ENCODE measurements around the gene MINPP1.

MINPP1 gene

DNA sequence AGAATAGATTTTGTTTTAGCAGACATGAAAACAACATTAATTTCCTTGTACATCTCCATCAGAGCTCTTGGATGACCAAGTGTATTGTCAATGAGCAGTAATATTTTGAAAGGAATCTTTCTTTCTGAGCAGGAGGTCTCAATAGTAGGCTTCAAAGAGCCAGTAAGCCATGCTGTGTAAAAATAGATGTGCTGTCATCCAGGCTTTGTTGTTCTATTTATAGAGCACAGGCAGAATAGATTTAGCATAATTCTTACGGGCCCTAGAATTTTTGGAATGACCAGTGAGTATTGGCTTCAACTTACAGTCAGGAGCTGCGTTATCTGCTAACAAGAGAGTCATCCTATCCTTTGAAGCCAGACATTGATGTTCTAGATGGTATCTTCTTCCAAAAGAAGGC is 19.0 kb downstream of the MINPP1 start:
- no peak for DNase-seq (ENCODE audit: low read depth, low spot score)

DNA sequence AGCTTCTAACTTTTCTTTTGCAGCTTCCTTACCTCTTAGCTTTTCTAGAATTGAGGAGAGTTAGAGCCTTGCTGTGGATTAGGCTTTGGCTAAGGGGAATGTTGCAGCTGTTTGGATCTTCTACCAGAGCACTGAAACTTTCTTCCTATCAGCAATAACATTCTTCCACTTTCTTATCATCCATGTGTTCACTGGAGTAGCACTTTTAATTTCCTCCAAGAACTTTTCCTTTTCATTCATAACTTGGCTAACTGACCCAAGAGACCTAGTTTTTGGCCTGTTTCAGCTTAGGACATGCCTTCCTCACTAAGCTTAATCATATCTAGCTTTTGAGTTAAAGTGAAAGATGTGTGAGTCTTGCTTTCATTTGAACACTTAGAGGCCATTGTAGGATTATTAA is 19.6 kb downstream of the MINPP1 start:
- DNase-seq (ENCODE audit: low read depth, low spot score) = no peak

DNA sequence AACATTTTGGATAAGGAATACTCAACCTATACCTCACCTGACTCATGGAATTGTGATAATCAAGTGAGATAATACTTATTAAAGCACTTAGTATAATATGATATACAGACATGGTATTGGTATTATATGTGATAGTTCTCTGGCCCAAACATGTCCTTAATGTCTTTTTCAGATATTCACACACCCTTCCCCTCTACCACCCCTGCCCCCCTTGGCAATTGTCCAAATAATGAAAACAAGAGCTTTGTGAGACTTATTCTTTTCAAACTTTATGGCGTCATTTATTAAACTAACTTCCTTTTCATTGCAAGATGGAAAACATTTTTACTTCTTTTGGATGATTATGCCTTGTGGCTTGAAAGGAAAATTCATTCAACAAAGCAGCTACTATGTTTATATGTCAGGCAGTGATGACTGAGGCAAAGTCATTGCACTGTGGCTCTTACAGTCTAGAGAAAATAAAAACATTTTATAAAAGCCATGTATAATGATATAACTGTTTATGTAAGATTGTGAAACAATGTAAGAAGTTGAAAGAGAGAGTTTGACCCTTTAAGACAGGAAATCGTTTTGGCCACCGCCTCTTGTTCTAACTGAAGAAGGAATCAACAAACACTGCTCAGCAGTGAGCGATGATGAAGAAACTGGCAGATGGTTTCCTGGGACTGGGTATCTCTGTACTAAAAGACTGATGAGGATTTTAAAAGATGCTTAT is 27.4 kb downstream of the MINPP1 start:
- DNase-seq (ENCODE audit: low read depth, low spot score) = no peak

DNA sequence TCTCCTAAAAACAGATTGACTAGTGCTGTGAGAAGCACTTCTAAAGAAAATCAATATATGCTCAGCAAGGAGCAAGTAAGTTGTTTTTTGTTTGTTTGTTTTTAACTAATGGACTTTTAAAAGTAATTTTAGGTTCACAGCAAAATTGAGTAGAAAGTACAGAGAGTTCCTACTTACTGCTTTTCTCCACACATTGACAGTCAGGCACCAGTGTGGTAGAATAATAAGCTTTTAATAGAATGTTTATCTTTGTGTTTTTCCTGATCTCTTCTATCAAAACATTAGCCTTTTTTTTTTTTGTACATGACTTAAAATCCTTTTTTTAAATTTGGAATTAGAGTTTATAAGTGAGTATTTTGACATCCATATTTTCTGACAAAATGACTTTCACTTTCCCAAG is 28.0 kb downstream of the MINPP1 start:
- DNase-seq (ENCODE audit: low read depth, low spot score) = no peak

DNA sequence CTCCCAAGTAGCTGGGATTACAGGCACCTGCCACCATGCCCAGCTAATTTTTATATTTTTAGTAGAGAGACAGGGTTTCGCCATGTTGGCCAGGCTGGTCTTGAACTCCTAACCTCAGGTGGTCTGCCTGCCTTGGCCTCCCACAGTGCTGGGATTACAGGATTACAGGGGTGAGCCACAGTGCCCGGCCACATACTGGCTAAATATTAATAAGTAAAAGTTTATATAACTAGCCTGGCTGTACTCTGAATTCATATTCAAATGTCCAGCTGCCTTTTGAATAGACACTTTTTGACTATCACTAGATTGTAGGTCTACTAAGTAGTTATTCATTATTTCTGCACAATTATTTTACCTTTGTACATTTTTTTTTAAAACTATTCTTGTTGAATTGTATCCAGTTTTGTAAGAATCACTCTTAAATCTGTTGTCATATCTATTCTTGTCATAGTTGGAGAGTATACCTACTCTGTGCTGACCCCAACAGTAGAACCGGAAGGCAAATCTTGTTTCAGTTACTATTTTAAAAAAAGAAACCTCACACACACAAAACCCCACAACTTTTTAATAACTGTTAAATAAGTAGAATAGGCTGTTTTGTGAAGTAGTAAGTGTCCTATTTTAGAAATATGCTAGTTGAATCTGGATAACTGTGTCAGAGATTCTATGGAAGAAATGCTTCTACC is 29.6 kb downstream of the MINPP1 start:
- DNase-seq (ENCODE audit: low read depth, low spot score) = no peak

DNA sequence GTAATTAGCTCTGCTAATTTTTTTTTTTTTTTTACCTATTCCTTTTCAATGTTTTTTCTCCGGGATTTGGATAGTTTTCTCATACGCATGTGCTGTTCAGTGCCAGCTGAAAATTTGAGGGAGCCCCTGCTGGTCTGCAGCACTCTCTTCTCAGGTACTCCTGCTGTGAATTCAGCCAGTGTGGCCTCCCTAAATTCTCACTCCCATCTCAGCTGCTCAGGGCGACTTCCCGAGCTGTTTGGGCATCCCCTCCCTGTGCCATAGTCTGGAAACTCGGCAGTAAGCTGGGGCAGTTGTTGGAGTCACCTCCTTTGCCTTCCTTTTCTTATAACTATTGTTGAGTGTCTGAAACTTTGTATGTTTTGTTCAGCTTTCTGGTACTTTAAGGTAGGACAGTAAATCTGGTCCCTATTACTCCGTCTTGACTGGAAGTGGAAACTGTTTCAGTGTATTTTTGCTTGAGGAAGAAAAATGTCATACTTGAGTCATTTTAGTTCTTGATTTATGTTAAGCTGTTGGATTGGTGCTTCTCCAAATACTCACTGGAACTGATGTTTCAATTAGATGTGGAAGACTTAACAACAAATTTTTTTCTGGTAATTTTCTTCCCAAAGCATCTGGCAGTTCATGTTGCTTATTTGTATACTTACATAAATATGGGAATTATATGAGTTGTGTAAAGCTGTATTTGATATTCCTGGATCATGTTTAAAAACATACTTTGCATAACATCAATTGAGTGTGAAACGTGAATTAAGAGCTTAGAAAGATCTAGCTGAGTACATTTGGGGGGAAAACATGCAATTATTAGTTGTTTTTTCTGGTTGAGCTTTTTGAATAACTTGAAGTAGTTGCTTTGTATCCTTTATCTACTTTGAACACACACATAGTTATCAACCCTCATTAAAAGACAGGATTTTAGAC is 33.7 kb downstream of the MINPP1 start:
- no peak for DNase-seq (ENCODE audit: low read depth, low spot score)

DNA sequence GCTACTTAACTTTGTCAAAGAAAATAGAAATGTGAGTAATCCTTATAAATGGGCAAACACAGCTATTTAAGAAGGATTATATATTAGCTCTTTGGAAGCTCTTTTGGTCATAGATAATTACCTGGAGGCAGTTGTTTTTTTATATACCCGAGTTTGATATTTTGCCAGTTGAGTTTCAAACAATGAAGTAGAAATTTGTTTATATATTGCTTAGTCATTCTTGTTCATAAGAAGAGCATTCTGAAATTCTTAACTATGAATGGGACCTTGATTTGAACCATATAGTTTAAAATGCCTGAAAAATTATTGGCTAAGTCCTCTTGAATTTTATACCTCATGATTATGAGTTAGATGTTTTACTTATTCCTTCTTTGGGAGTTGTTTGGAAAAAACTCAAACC is 36.4 kb downstream of the MINPP1 start:
- no peak for DNase-seq (ENCODE audit: low read depth, low spot score)

DNA sequence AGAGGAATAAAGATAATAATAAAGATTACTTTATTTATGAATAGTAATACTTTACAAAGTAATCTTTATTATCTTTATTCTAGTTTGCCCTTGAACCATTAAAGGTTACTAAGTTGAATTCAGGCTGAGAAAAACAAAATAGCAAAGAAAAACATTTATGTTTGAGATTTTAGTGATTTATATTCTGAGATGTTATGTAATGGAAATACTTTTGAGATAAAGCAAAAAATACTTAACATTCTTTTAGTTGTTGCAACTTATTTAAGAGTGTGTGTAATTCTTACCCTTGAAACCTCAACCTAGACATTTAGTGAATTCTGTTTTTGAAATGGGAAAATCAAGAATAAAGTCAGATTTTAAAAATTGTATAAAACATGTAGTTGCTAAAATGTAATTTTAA is 40.0 kb downstream of the MINPP1 start:
- DNase-seq (ENCODE audit: low read depth, low spot score) = no peak

DNA sequence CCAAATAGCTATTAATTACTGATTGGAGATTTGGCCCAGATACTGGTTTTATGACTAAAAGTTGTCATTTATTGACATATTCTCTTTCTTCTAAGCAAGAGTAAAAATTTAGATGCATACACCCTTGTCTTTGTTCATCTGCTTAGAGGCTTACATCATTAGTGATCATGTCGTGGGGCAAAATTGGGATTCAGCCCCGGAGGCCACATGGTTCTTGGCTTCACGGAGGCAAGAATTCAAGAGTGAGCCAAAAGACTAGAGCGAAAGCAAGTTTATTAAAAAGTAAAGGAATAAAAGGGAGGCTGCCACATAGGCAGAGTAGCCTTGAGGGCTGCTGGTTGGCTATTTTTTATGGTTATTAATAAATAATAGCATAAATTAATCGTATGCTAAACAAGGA is 41.1 kb downstream of the MINPP1 start:
- no peak for DNase-seq (ENCODE audit: low read depth, low spot score)

DNA sequence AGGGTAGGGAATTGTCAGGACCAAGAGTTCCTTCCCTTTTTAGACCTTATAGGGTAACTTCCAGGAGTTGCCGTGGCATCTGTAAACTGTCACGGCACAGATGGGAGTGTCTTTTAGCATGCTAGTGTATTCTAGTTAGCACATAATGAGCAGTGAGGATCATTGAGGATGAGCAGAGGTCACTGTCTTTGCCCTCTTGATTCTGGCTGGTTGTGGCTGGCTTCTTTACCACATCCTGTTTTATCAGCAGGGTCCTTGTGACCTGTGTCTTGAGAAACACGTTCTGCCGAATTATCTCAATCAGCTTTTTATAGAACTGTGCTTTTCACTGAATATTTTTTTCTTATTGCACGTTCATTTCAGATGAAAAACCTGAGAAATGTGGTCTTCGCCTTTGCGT is 41.5 kb downstream of the MINPP1 start:
- DNase-seq (ENCODE audit: low read depth, low spot score) = no peak

DNA sequence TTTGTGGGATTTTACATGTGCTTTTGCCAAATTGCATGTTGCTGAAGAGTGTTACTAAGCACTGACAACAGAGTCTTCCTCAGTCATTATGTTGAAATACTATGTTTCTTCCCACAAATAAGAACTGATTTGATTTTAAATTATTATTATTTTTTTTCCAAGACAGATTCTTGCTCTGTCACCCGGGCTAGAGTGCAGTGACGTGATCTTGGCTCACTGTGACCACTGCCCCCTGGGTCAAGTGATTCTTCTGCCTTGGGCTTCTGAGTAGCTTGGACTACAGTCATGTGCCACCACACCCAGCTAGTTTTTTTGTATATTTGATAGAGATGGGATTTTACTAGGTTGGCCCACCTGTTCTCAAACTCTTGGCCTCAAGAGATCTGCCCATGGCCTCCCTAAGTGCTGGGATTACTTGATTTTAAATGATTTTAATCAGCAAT is 42.3 kb downstream of the MINPP1 start:
- no peak for DNase-seq (ENCODE audit: low read depth, low spot score)

DNA sequence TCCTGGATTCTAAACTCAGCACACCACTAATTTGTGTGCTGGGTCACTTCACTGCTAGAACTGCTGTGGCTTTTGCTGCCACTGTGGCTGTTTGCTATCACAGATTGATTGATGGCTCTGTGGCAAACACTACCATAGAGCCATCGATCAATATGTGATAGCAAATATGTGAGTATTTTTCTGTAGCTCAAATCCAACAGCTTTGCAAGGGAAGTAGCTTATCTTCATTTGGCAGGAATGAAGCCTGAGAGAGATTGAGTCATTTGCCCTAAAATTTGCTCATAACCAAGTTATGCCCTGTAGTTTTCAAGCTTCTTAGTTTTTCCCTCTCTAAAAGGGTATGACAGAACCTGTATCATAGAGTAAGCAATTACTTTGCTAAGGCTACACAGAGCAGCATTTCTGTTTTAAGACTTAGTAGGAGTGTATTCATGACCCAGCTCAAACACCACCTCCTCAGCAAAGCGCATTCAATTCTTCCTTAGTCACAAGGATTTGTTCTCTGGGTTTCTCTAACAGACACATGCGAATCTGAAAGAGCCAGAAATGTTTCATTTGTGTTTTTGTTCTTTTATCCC is 43.1 kb downstream of the MINPP1 start:
- no peak for DNase-seq (ENCODE audit: low read depth, low spot score)

DNA sequence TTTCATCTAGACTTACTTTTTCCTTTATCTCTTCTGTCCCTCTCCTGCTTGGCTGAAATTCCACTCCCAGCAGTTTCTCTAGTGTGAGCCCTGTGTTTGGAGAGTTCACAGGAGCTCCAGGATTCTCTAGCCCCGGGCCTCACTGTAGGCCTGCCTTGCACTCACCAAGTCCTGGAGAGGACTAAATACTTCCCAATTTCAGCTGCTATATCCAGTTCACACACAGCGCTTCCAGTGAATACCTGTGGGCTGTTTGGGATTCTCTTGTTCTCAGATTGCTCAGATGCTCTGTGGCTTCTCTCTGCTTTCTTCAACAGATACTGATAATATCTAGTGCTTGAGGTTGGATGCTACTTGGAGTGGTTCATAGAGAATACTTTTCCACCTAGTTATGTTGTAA is 46.0 kb downstream of the MINPP1 start:
- no peak for DNase-seq (ENCODE audit: low read depth, low spot score)

DNA sequence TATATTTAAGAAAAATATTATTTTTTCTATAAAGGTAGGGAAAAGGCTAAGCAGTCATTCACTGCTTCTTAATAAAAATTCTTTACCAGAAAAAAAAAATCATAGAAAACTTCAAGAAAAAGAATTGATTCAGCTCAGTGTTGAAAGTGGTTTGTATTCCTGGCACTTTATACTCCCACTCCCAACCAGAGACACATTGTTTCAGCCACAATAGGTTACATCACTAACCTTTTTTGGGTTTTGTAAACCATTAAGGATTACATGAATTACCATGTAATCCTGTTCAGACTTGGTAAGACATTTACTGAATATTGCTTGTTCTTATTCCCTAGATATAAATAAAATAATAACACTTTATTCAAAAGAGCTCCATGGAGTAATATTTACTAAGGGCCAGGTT is 46.6 kb downstream of the MINPP1 start:
- DNase-seq (ENCODE audit: low read depth, low spot score) = no peak

DNA sequence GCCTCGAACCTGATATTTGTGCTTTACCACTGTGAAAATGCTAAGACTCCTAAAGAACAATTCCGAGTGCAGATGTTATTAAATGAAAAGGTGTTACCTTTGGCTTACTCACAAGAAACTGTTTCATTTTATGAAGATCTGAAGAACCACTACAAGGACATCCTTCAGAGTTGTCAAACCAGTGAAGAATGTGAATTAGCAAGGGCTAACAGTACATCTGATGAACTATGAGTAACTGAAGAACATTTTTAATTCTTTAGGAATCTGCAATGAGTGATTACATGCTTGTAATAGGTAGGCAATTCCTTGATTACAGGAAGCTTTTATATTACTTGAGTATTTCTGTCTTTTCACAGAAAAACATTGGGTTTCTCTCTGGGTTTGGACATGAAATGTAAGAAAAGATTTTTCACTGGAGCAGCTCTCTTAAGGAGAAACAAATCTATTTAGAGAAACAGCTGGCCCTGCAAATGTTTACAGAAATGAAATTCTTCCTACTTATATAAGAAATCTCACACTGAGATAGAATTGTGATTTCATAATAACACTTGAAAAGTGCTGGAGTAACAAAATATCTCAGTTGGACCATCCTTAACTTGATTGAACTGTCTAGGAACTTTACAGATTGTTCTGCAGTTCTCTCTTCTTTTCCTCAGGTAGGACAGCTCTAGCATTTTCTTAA is 47.7 kb downstream of the MINPP1 start:
- no peak for DNase-seq (ENCODE audit: low read depth, low spot score)

DNA sequence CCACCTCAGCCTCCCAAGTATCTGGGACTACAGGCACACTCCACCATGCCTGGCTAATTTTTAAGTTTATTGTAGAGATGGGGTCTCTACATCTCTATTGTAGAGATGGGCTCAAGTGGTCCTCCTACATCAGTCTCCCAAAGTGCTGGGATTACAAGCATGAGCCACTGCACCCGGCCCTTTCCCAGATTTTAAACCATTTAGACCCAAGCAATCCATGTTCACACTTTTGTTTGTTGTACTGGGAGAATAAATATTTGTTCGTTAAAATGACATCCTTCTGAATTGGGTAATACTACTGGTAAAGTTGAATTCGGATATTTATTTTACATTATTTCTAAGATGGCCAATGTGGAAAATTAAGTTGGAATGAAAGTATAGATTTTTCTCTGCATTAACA is 52.7 kb downstream of the MINPP1 start:
- DNase-seq (ENCODE audit: low read depth, low spot score) = no peak

DNA sequence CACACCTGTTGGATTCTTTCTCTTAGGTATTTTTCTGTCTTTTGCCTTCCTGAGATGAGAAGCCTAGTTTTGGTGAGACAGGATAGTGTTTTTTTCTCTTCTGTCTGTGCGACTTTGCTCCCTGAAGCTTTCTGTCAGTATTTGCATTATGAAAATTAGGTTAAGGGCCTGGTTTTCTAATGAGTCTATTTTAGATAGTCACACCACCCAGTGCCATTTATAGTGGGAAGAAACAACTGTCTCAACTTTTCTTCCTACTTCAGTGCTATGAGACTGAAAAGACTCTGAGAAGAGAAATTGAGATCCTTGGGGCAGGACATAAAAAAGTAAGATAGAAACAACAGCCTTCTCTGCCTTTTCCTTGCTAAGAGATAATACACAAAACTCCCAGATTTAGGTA is 53.6 kb downstream of the MINPP1 start:
- DNase-seq (ENCODE audit: low read depth, low spot score) = no peak

DNA sequence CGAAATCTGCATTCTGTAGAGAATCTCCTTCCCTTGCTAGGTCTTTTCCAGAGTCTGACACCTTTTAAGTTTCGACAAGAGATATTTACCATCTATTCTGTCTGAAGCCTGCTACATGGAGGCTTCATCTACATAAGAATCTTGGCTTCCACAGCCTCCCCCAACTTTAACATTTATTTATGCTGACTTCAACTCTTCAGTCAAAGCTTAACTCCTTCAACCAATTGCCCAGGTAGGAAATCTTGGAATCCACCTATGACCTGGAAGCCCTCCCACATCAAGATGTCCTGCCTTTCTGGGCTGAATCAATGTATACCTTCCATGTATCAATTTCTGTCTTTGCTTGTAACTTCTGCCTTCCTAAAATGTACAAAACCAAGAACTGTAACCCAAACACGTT is 54.7 kb downstream of the MINPP1 start:
- DNase-seq (ENCODE audit: low read depth, low spot score) = peak; percentile 38

DNA sequence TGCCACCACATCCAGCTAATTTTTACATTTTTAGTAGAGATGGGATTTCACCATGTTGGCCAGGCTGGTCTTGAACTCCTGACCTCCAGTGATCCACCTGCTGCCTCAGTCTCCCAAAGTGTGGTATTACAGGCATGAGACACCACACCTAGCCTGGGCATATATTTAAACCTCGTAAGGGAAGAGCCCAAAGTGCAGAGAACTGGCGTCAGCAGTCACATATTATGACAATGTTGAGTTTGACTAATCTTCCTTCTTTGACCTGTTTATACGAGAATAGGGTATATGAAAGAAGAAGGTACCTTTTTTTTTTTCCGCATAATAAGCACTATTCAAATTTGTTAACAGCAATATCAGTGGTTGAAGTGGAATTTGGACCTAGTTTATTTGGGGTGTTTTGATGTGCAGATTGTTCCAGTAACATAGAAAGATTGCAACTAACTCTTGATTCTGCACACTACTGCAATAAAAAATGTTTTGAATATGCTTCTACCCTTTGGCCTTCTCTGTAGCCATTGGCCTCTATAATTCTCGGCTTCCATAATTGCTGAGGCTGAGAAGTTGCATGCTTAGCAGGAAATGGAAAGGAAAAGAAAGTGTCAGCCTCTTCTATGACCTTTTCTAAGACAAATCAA is 55.9 kb downstream of the MINPP1 start:
- DNase-seq (ENCODE audit: low read depth, low spot score) = no peak

DNA sequence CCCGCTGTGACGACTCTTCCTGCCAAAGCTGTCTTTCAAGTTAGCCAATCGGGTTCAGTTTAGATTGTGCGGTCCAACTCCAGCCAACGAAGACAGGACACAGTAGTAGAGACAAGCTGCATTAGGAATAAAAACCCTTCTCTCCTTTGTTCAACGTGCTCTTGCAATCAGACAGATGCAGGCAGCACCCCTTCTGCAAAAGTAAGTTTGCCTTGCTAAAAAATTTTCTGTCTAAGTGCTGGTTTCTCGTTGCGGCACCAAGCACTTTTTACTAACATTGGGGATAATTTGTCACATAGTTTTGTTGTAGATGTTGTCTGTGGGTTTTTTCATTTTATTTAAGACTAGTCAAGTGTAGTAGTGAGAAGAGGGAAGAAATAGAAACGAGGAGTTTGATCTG is 58.1 kb downstream of the MINPP1 start:
- no peak for DNase-seq (ENCODE audit: low read depth, low spot score)

DNA sequence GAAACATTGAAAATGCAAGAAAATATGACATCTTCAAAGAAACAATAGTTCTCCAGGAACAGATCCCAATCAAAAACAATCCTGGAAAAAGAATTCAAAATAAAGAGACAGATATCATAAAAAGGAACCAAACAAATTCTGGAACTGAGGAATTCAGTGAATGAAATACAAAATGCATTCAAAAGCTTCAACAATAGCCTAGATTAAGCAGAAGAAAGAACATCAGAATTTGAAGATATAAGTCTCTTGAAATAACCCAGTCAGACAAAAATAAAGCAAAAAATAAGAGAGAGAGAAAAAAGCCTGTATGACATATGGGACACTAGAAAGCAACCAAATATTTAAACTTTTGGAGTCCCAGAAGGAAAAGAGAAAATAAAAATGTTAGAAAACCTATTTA is 60.3 kb downstream of the MINPP1 start:
- no peak for DNase-seq (ENCODE audit: low read depth, low spot score)

Measured in iPS DF 19.7 (cell line).